Germinal center (tissue), 1 donor: Measurements from ENCODE around the gene NXPH2.
"Not testable (repeated sequence)": the region's sequence is repeated elsewhere in the genome, so short reads cannot be mapped to it uniquely, and the experiment has no call there.

Source experiments
- DNase-seq: peaks from one replicate; pipeline ENCODE4 v3.0.0; 2012; ENCODE audit warnings: mixed read lengths, low spot score

The NXPH2 gene

GRCh38 chr2:138757384-138757783 lies 22.8 kb downstream of the NXPH2 start:
- no peak for DNase-seq

- DNase-seq = no peak
Observed at GRCh38 chr2:138752197-138752956, 27.8 kb downstream of the NXPH2 start.

- DNase-seq = no peak
Observed at GRCh38 chr2:138744713-138745112, 35.5 kb downstream of the NXPH2 start.

GRCh38 chr2:138742441-138743057 lies 37.6 kb downstream of the NXPH2 start:
- no peak for DNase-seq

GRCh38 chr2:138741851-138742250 lies 38.3 kb downstream of the NXPH2 start:
- no peak for DNase-seq

GRCh38 chr2:138737009-138737554 lies 43.1 kb downstream of the NXPH2 start:
- DNase-seq = not testable (repeated sequence)

- DNase-seq = no peak
Observed at GRCh38 chr2:138732651-138733050, 47.5 kb downstream of the NXPH2 start.

GRCh38 chr2:138730497-138731030 lies 49.6 kb downstream of the NXPH2 start:
- DNase-seq = no peak

GRCh38 chr2:138727956-138728355 lies 52.2 kb downstream of the NXPH2 start:
- DNase-seq = no peak

GRCh38 chr2:138726681-138727080 lies 53.5 kb downstream of the NXPH2 start:
- DNase-seq = no peak

GRCh38 chr2:138724729-138725459 lies 55.3 kb downstream of the NXPH2 start:
- DNase-seq = no peak

GRCh38 chr2:138724327-138724726 lies 55.9 kb downstream of the NXPH2 start:
- DNase-seq = no peak

- DNase-seq = no peak
Observed at GRCh38 chr2:138723196-138723987, 56.8 kb downstream of the NXPH2 start.

- no peak for DNase-seq
Observed at GRCh38 chr2:138722316-138722715, 57.9 kb downstream of the NXPH2 start.

- DNase-seq = no peak
Observed at GRCh38 chr2:138720035-138720838, 60.0 kb downstream of the NXPH2 start.

GRCh38 chr2:138718405-138718804 lies 61.8 kb downstream of the NXPH2 start:
- DNase-seq = no peak

GRCh38 chr2:138716183-138716582 lies 64.0 kb downstream of the NXPH2 start:
- no peak for DNase-seq

- DNase-seq = no peak
Observed at GRCh38 chr2:138713504-138713903, 66.7 kb downstream of the NXPH2 start.

- DNase-seq = no peak
Observed at GRCh38 chr2:138713069-138713496, 67.1 kb downstream of the NXPH2 start.

GRCh38 chr2:138712212-138712979 lies 67.8 kb downstream of the NXPH2 start:
- DNase-seq = no peak
